ENCODE measurements around the gene CIT. TPM values are rescaled to one million over a fixed set of nuclear protein-coding genes. Genes with fewer than 3 reads are reported as not detected.

The CIT gene
- total RNA-seq, 1 experiment from 2014 or later, result 67.9 TPM

GRCh38 chr12:119746169-119746568 lies 131.0 kb downstream of the CIT start:
- TF ChIP-seq, protein P1, sequence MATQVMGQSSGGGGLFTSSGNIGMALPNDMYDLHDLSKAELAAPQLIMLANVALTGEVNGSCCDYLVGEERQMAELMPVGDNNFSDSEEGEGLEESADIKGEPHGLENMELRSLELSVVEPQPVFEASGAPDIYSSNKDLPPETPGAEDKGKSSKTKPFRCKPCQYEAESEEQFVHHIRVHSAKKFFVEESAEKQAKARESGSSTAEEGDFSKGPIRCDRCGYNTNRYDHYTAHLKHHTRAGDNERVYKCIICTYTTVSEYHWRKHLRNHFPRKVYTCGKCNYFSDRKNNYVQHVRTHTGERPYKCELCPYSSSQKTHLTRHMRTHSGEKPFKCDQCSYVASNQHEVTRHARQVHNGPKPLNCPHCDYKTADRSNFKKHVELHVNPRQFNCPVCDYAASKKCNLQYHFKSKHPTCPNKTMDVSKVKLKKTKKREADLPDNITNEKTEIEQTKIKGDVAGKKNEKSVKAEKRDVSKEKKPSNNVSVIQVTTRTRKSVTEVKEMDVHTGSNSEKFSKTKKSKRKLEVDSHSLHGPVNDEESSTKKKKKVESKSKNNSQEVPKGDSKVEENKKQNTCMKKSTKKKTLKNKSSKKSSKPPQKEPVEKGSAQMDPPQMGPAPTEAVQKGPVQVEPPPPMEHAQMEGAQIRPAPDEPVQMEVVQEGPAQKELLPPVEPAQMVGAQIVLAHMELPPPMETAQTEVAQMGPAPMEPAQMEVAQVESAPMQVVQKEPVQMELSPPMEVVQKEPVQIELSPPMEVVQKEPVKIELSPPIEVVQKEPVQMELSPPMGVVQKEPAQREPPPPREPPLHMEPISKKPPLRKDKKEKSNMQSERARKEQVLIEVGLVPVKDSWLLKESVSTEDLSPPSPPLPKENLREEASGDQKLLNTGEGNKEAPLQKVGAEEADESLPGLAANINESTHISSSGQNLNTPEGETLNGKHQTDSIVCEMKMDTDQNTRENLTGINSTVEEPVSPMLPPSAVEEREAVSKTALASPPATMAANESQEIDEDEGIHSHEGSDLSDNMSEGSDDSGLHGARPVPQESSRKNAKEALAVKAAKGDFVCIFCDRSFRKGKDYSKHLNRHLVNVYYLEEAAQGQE (IDR thresholded peaks at IDR 0.05; ENCODE audit: insufficient read depth in 1 of 2, low read depth in 2 of 2, low read length in 1 of 2), result no peak
- CTCF ChIA-PET, result no interaction called here
- no peak for ATAC-seq

GRCh38 chr12:119744900-119745606 lies 132.1 kb downstream of the CIT start:
- BruUV-seq (replicated peaks), result no TSS peak
- Histone ChIP-seq H3K36me3 (ENCODE audit: control insufficient read depth, insufficient read depth, low read length) (peaks cover 3% of the 10 kb centered on the region; the same call in 1 of the 2 replicates), H3K4me1 (ENCODE audit: control insufficient read depth, insufficient read depth, low read length) (no peaks in the 10 kb centered on the region), H3K9me3 (ENCODE audit: control insufficient read depth, insufficient read depth, low read depth, low read length) (peaks cover 16% of the 10 kb centered on the region; the same call in 1 of the 2 replicates), H3K4me3 (ENCODE audit: low read depth in 2 of 2, low read length in 2 of 2) (no peak overlapping the region), H3K27me3 (ENCODE audit: control insufficient read depth, insufficient read depth, low read length) (no peaks in the 10 kb centered on the region), H3K27ac (ENCODE audit: low read length) (no peak overlapping the region)
- in situ Hi-C loops (cut with HindIII; ENCODE audit: low pct_unique_long_range_greater_than_20kb, low sequenced_read_pairs), result no loop called here
- ATAC-seq, result no peak
- intact Hi-C loops (cut with micrococcal nuclease; ENCODE audit: unreplicated experiment), result no loop called here
- DNase-seq (ENCODE audit: low read depth, low spot score), result no peak
- POLR2A ChIA-PET, result no interaction called here
- CTCF ChIA-PET, result no interaction called here
- TF ChIP-seq TCF7L2 (IDR thresholded peaks at IDR 0.05; ENCODE audit: low read depth, low read length) (no peak), SIN3A (IDR thresholded peaks at IDR 0.05; ENCODE audit: borderline replicate concordance, insufficient read depth, low read depth, low read length) (no peak), POLR2AphosphoS5 (IDR thresholded peaks at IDR 0.05; ENCODE audit: low read depth, low read length) (no peak)
- TF ChIP-seq, protein P1 (IDR thresholded peaks at IDR 0.05; ENCODE audit: insufficient read depth in 1 of 2, low read depth in 2 of 2, low read length in 1 of 2), result no peak
- TF ChIP-seq, protein P2, sequence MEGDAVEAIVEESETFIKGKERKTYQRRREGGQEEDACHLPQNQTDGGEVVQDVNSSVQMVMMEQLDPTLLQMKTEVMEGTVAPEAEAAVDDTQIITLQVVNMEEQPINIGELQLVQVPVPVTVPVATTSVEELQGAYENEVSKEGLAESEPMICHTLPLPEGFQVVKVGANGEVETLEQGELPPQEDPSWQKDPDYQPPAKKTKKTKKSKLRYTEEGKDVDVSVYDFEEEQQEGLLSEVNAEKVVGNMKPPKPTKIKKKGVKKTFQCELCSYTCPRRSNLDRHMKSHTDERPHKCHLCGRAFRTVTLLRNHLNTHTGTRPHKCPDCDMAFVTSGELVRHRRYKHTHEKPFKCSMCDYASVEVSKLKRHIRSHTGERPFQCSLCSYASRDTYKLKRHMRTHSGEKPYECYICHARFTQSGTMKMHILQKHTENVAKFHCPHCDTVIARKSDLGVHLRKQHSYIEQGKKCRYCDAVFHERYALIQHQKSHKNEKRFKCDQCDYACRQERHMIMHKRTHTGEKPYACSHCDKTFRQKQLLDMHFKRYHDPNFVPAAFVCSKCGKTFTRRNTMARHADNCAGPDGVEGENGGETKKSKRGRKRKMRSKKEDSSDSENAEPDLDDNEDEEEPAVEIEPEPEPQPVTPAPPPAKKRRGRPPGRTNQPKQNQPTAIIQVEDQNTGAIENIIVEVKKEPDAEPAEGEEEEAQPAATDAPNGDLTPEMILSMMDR (IDR thresholded peaks at IDR 0.05), result no peak

More at GRCh38 chr12:119746169-119746568, 131.0 kb downstream of the CIT start:
- H3K4me3 ChIP-seq (ENCODE audit: low read depth in 2 of 2, low read length in 2 of 2), result no peak overlapping the region
- intact Hi-C loops (cut with micrococcal nuclease; ENCODE audit: unreplicated experiment) (no loop called here), in situ Hi-C loops (cut with HindIII; ENCODE audit: low pct_unique_long_range_greater_than_20kb, low sequenced_read_pairs) (no loop called here)
- H3K9me3 ChIP-seq (ENCODE audit: control insufficient read depth, insufficient read depth, low read depth, low read length), result peaks cover 16% of the 10 kb centered on the region; the same call in 1 of the 2 replicates
- H3K36me3 ChIP-seq (ENCODE audit: control insufficient read depth, insufficient read depth, low read length), result peaks cover 3% of the 10 kb centered on the region; the same call in 1 of the 2 replicates
- no peak for DNase-seq (ENCODE audit: low read depth, low spot score)
- no peaks in the 10 kb centered on the region for H3K4me1 ChIP-seq (ENCODE audit: control insufficient read depth, insufficient read depth, low read length)
- POLR2A ChIA-PET, result no interaction called here
- H3K27ac ChIP-seq (ENCODE audit: low read length), result no peak overlapping the region
- no TSS peak for BruUV-seq (replicated peaks)
- no peaks in the 10 kb centered on the region for H3K27me3 ChIP-seq (ENCODE audit: control insufficient read depth, insufficient read depth, low read length)
